ENCODE results near the gene IGFL2.
"Not testable (repeated sequence)": the region's sequence is repeated elsewhere in the genome, so short reads cannot be mapped to it uniquely, and the experiment has no call there.

IGFL2 gene

DNA sequence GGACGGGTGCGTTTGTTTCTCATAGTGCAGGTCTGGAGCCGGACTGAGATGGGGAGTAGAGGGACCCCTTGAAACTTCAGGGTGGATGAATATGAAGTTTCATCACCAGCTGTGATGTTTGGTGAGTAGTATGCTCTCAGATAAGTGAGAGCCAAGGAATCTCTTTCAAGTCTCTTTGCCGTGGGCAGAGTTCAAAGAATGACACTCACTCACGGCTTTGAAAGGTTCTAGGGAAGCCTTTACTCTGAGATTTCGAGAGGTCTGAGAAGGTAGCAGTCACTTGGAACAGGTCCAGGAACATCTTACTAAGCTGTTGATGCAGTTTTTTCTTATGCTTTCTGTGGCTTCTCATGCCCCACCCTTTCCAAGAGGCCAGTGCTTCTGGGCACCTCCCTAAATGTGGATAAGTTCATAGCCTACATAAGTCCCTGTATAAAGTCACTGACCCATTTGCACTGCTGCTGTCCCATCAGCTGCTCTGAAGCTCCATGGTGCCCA lies at the start of gene IGFL2:
IGFL2 (plus strand) TSS at position 448 of the 498 bp plus-strand sequence; CDS start at position 489, 41 bp downstream.
- DNase-seq (ENCODE audit: low spot score): no peak

DNA sequence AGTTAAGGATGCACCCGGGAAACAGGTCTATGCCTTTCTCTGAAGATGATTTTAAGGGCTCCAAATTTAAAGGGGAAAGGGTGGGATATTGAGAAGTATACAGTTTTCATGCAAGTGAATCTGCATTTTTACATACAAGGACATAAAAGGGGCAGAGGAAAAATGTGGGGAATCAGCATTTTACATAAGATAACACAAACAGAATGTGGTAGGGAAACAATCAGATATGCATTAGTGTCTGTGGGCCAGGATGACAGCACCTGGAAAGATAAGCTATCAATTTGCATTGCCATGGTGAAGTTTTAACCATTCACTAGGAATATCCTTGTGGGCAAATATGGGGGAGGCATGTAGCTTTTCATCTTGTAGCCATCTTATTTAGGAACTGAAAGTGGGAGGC lies 47.7 kb upstream of the IGFL2 start:
- DNase-seq (ENCODE audit: low spot score): no peak

DNA sequence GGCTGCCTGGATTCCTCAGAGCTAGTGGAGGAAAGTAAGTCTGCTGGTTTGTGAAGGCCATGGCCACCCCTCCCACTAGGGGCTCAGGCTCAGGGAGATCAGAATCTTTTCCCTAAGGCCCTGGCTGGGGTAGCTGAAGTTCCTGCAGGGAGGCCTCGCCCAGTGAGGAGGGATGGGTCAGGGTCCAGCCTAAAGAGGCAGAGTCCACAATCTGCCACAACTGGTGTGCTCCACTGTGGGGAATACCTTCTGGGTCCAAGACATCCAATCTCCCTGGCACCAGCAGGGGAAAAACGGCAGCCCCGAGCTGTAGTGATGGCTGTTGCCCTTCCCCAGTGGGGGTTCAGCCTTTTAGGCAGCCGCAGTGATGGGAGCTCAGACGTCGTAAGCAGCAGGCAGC lies 46.7 kb upstream of the IGFL2 start:
- DNase-seq (ENCODE audit: low spot score): no peak

DNA sequence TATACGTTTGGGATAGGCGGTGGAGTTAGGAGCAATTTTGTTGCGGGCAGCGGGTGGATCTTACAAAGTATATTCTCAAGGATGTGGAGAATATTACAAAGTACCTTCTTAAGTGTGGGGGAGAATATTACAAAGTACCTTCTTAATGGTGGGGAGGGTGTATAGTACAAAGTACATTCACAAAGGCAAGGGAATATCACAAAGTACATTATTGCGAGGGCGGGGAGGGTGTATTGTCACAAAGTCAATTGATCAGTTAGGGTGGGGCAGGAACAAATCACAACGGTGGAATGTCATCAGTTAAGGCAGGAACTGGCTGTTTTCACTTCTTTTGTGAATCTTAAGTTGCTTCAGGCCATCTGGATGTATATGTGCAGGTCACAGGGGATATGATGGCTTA lies 45.7 kb upstream of the IGFL2 start:
- not testable (repeated sequence) for DNase-seq (ENCODE audit: low spot score)

DNA sequence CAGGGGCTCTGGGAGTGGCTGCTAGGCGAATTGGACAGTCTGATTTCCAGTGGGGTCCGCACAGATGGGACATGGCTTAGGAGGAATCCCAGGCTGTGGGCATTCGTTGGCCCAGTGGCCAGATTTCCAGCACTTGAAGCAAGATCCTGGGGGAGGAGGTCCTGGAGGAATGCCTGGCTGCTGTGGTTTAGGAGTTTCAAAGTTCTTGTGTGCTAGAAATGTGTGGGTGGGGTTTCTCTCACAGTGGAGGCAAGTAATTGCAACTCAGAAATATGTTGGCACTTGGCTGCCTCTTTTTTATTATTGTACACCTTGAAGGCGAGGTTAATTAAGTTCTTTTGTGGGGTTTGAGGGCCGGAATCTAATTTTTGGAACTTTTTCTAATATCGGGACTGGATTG lies 40.7 kb upstream of the IGFL2 start:
- no peak for DNase-seq (ENCODE audit: low spot score)

DNA sequence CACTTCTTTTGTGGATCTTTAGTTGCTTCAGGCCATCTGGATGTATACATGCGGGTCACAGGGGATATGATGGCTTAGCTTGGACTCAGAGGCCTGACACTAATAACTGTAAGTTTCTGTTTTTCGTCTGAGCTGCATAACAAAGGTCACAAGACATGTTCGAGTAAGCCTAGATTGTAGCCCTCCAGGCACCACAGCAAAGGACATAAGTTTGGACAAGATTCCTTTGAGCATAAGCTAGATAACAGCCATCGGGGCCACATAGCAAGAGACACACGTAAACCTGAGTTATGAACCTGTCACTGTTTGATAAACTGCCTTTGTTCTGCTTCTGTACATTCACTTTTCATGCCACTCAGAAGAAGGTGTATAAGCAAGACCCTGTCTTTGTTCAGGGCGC lies 38.2 kb upstream of the IGFL2 start:
- DNase-seq (ENCODE audit: low spot score): no peak

DNA sequence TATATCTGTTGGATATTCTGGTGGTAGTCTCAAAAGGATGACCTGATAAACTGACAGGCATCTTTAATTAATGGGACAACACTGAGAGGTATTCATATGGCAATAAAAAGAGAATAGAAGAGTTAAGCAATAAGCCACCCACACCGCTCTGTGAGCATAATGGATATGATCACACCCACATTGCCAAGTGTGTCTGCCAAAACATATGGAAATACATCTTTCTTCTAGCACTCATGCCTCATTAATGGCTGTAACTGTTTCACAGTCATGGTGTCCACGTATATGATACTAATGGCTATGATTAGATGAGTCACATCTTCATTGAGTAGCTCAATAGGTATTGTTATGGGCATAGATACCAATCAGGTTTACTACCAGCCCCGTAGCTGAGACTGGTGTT lies 36.7 kb upstream of the IGFL2 start:
- DNase-seq (ENCODE audit: low spot score): no peak

DNA sequence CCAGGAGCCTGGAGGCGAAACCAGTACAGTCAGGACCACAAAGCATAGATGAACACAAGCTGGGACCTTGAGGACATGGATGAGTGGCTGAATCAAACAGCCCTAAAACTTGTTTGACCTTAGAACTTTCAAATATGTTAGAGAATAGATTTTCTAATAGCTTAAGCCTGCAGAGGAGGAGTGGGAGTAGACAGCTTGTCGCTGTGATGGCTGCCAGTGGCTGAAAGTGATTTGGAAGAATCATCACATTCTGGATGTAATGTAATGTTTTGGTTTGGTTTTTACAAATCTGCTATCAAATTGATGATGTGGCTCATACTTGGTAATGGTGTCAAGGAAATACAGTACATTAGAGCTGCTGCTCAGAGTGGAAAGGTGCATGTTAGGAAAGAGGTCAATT lies 35.5 kb upstream of the IGFL2 start:
- no peak for DNase-seq (ENCODE audit: low spot score)

DNA sequence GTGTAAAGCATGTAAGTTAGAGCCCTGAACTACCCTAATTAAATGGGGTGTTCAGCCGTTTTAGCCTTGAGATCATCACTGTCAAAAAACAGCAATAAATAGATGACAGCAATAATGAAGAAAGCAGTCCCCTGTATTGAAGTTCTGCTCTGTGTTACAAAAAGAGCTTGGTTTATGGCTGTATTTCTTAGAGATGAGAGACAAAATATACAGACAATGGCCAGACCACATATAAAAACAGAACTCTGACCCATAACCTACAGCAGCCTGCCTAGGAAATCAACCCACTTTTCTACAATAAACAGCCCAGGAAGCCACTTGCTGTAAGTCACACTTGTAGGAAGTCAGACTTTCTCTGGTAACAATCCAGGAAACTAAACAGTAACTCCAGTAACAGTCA lies 34.3 kb upstream of the IGFL2 start:
- DNase-seq (ENCODE audit: low spot score): no peak

DNA sequence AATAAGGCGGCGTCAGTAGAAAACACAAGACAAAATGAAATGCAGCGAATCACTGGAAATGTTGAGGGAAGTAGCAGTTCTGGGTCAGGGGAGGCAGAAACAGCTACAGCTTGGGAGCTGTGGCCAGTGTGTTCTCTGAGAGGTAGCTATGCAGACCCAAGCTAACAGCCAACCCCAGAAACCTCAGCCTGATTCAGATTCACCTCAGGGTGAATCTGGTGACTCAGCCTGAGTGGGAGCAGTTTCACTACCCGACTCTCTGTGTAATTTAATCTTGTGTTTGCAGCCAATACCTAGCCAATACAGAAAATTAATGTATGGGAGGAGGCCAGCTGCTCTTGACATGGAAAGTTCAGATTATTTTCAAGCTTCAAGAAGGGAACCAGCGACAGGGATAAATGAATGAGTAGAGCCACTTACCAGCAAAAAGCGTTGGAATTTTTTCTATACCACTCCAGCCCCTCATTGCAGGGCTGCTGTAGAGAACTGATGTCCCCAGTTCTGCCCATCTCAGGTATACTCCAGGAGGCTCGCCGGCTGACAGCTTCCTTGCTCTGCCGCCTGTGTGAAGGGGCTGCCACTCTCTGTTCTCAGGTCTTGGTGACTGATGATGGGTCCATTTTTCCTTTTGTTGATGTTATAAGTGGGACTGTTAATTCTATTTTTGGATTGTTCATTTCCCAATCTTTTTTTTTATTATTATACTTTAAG lies 32.5 kb upstream of the IGFL2 start:
- DNase-seq (ENCODE audit: low spot score): no peak

DNA sequence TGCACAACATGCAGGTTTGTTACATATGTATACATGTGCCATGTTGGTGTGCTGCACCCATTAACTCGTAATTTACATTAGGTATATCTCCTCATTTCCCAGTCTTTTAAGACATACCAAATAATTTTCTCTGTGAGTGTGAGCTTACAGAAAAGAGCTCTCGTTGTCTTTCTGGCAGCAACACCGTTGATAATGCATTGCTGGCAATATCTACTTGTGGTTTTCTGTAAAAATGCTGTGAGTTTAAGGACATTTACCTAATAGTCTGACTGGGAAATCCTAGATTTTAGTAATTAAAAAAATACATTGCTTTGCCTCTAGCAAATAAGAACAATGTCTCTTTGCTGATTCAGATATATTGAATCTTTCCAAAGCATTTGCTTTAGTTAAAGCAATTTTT lies 31.9 kb upstream of the IGFL2 start:
- DNase-seq (ENCODE audit: low spot score): no peak

DNA sequence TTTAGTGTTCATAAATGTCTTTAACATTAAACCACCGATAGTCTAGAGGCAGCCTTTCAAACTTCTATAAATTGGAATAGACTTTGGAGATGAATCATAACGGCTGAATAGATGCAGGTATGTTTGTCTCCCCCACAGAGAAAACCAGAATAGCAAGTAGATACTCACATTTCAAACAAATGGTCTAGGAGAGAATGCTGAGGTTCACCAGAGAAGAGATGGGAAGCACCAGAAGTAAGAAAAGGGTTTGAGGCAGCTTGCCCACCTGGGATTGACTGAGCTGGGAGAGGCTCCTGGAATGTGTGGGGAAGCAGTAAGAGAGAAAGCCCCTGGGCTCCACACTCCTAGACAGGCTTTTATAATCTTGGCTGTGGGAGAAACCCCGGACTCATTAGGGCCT lies 29.9 kb upstream of the IGFL2 start:
- DNase-seq (ENCODE audit: low spot score): no peak

DNA sequence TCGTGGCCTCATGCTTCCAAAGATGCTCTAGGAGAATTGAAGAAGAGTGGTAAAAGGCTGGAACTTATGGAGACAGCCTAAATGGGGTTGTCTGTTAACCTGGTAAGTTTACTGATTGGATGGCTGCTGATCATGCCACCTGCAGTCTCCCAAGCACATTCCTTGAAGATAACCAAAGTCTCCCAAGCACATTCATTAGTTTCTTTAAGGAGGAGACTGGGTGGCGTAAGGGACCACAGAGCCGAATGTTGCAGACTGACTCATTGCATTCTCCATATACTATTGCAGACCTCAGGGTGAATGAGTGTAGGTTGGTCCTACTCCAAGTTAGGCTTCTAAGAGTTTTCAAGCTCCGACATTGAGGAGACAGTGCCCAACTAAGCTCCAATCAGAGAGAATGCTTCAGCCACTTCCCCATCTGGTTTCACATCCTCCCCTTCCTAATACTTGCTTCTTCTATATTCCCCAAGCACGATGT lies 23.4 kb upstream of the IGFL2 start, which contains the start of gene IGFL3:
IGFL3 (minus strand) TSS at position 51 of the 478 bp plus-strand sequence; CDS start at position 12, 39 bp downstream.
- DNase-seq (ENCODE audit: low spot score): no peak

DNA sequence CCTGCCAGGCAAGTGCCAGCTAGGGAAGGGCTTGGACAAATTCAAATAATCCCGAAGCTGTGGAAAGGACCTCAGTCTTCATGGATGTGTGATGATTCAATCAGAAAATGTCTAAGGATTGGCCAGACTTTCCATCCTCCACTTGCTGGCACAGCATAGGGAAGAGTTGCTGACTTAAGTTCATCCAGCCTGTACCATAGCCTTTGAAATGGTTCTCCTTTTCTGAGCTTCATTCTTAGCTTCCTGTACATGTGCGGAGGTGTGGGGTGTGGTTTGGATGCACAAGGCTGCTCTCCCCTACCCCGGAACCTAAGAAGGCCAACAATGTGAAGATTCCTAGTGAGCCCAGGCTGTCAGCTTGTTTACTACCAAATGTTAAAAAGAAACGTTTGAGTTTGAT lies 22.6 kb upstream of the IGFL2 start:
- DNase-seq (ENCODE audit: low spot score): no peak

DNA sequence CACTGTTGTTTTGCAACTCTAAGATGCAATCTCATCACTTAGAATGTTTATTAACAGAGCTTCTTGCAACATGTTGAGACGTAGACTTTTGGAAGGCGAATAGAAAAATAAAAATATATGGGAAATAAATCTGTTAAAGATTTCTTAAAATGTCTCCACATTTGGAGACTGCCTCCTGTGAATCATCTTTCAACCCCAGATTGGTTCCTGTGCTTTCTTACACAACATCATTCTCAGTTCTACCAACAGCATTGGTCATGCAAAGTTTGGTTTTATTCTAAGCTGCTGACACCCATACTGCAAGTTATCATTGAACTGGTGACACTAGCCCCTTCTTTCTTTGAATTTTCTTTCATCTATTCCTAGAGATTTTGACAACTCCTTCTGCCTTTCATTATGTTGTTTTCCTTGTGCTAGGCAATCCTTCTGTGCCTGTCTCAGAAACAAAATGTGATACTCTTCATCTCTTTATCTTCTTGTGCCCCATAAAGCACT lies 21.9 kb upstream of the IGFL2 start:
- DNase-seq (ENCODE audit: low spot score): no peak

DNA sequence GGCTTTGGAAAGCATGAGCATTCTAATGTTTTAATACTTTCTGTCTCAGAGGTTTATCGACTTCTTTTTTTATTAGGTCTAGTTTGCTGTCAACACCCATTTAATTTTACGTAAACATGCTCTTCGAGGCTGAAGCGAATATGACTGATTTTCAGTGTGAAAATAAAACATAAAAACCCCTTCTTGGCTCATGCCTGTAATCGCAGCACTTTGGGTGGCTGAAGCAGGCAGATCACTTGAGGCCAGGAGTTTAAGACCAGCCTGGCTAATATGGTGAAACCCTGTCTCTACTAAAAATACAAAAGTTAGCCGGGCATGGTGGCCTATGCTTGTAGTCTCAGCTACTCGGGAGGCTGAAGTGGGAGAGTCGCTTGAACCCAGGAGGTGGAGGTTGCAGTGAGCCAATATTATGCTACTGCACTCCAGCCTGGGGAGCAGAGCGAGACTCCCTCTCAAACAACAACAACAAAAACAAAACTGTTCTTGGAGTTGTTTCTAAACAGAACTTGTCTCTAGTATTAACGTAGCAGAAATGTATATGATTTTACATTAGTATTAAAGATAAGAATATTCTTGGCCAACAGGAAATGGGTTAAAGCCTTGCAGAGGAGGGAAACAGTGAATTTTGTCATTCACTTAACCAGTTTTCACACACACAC lies 16.4 kb upstream of the IGFL2 start:
- DNase-seq (ENCODE audit: low spot score): no peak

DNA sequence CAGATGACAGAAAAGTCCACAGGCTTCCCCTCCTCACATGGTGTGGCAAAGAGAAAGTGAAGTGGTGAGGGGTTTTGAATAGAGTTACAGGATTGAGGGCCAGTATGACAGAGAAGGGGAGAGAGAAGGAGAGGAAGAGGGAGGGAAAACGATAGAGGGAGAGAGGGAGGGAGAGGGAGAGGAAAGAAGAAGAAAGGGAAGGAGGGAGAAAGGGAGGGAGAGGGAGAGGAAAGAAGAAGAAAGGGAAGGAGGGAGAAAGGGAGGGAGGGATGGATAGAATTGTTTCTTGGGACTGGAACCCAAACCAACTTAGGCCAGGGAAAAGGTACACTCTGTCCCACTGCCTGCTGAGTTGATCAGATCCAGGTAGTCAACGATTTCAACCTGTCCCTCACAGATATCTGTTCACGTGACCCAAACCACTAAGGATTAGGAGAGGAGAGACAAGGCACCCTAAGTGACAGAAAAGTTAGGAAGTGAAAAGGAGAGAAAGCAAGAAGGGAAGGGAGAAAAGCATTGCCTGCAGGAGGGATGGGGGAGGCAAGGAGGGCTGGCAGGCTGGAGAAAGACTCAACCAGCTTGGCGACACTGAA lies 15.4 kb upstream of the IGFL2 start:
- DNase-seq (ENCODE audit: low spot score): no peak

DNA sequence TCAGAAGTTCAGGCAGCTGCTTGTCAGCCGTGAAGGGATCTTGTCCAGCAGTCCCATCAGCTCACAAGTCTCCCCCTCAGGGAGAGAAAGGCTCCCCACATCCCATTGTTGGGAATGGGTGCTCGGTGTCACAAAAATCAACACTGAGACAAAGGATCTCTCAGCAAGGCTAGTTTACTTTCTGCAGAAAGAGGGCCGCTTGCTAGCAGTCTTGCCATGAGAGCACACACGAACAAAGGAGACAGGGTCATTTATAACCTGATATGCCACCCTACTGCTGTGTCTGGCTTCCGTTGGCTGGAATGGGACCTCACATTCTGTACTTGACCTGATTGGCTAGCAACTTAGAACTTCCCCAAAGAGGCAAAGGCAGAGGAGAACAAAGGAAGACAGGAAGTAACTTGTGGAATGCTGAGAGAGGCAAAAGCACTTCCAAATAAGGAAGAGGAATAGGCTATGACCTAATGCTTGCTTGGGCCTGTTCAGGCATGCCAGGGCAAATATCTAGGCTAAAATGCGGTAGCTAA lies 14.9 kb upstream of the IGFL2 start:
- no peak for DNase-seq (ENCODE audit: low spot score)

DNA sequence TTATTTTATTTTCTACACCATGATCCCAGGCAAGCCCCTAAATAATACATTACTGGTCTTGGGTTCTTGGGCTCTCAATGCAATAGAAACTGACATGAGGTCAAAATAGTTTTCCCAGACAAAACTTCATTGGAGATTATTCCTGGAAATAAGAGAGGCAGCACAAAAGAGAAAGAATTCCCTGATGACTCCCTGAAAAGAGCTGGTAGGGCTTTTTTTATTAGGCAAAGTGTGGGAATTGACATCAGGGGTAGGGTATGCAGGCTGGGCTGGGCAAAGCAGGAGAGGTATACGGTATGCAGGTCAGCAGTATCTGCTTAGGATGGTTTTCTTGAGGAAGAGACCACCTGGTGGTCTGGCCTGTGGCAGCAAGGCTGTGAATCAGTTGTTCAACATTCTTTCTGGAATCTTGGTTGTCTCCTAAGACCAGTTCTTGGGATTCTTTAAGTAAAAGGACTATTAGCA lies 14.2 kb upstream of the IGFL2 start:
- no peak for DNase-seq (ENCODE audit: low spot score)

DNA sequence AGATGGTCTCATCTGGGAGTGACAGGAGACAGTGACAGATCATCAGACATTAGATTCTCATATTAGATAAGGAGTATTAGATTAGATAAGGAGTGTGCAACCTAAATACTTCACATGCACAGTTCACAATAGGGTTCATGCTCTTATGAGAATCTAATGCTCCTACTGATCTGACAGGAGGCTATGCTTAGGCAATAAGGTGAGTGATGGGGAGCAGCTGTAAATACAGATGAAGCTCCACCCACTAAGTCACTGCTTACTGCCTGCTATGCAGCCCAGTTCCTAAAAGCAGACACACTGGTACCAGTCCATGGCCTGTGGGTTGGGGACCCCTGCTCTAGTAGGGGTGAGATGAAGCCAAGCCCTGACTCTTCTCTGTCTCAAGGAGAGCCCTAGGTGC lies 13.5 kb upstream of the IGFL2 start:
- DNase-seq (ENCODE audit: low spot score): no peak

DNA sequence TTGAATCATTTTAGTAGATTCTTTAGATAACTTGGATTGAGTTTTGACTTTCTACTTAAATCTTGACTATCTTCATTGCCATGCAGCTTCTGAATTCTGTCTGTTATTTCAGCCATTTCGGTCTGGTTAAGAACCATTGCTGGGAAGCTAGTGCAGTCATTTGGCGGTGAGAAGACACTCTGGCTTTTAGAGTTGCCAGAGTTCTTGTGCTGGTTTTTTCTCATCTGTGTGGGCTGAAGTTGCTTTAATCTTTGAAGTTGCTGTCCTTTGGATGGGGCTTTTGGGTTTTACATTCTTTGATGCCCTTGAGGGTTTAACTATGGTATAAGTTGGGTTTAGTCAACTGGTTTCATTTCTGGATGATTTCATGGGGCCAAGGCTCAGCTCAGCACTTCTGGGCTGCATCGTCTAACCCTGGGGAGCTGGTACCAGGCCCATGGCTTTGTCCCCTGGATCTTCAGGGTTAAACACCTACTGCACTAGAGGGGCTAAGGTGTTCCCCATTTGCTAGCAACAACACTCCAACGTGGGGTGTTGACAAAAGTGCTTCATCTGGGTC lies 10.0 kb upstream of the IGFL2 start:
- no peak for DNase-seq (ENCODE audit: low spot score)

DNA sequence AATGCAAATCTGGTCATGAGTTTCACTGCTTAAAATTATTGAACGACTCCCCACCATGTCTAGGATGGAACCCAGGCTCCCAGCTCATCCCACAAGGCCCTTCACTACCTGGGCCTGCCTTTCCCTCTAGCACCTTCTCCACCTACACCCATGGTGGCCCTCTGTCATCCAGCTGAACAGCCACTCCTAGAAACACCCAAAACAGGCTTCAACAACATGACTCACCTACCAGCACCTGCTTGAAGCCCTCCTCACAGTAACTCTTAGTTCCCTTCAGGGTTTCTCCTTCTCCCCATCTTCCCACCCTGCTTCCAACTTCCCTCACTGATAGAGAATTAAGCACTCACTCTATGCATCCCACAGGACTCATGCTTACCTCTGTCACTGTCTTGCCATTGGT lies 6.6 kb upstream of the IGFL2 start:
- no peak for DNase-seq (ENCODE audit: low spot score)
